Heart right ventricle (tissue), 16 donors: ENCODE data around the gene FOXN4. TPM values are rescaled to one million over a fixed set of nuclear protein-coding genes. Genes with fewer than 3 reads are reported as not detected.

Experiments used
- ATAC-seq, 8 donors: fragments of 200-7000 bp; cut with Tn5 transposase; one replicate each; pipeline ENCODE4 v1.9.1; 2020; ENCODE audit warnings: mild to moderate bottlenecking in 8 of 8, moderate library complexity in 8 of 8, moderate number of reproducible peaks in 1 of 8
- DNase-seq, 2 donors: peaks; one replicate each; pipeline ENCODE4 v3.0.0-alpha.2; 2020
- H3K27ac ChIP-seq, 10 donors: fragments of 200-600 bp; sonication (generic) in 2 of 10; one replicate each; pipeline versions ENCODE4 v1.5.0 to v1.8.0; 2020 to 2022; ENCODE audit warnings: mild to moderate bottlenecking in 3 of 10
- H3K27me3 ChIP-seq, 7 donors: fragments of 200-600 bp; one replicate each; pipeline ENCODE4 v1.8.0; 2021 to 2022; ENCODE audit warnings: mild to moderate bottlenecking in 2 of 7
- H3K36me3 ChIP-seq, 9 donors: fragments of 200-600 bp; sonication (generic) in 1 of 9; one replicate each; pipeline versions ENCODE4 v1.5.0 to v1.8.0; 2020 to 2022; ENCODE audit warnings: mild to moderate bottlenecking in 2 of 9
- H3K4me1 ChIP-seq, 9 donors: fragments of 200-600 bp; sonication (generic) in 1 of 9; one replicate each; pipeline versions ENCODE4 v1.5.0 to v1.8.0; 2020 to 2022; ENCODE audit warnings: mild to moderate bottlenecking in 4 of 9
- H3K4me3 ChIP-seq, 10 donors: fragments of 200-600 bp; sonication (generic) in 2 of 10; one replicate each; pipeline versions ENCODE4 v1.5.0 to v1.8.0; 2020 to 2022; ENCODE audit warnings: mild to moderate bottlenecking in 7 of 10, moderate library complexity in 2 of 10
- H3K9me3 ChIP-seq, 11 donors: fragments of 200-600 bp in 10 of 11; sonication (generic) in 2 of 11; one replicate each; pipeline versions ENCODE4 v1.5.0 to v1.8.0; 2013 to 2022; ENCODE audit warnings: mild to moderate bottlenecking in 2 of 11, control low read depth in 1 of 11, moderate library complexity in 1 of 11
- CTCF ChIP-seq, 9 donors: fragments of 200-600 bp; sonication (generic) in 2 of 9; IDR thresholded peaks; one replicate each; pipeline versions ENCODE4 v1.5.0 to v1.8.0; 2021 to 2022; ENCODE audit warnings: antibody characterized with exemption in 9 of 9, mild to moderate bottlenecking in 5 of 9, moderate library complexity in 1 of 9
- WGBS, 2 donors: extraction: QIAGEN DNeasy Blood & Tissue Kit; methylation state at CpG; one replicate each; pipeline ENCODE4 v1.1.7; 2013; ENCODE audit warnings: inconsistent platforms in 1 of 2; 5-methylcytosine and 5-hydroxymethylcytosine counted together
- intact Hi-C, 10 donors: fragments of 100-400 bp; cut with DNase I; formaldehyde crosslinking; loops; one replicate each; pipeline versions ENCODE4 v1.11.1 to v1.14.2; 2022
- polyA plus RNA-seq, 2 donors: library from polyadenylated mRNA; stranded (reverse); fragments of 200-250 nt; gene quantifications; one replicate each; pipeline ENCODE4 v1.2.3, GENCODE V29; 2013
- total RNA-seq, 10 donors: library from RNA; stranded (reverse); fragmentation: NEBNext Ultra II Directional in 3 of 10; extraction: Animal tissue kit (Norgen Biotek cat#: 25700) in 3 of 10; gene quantifications; one replicate each; pipeline versions ENCODE4 v1.2.1 to v1.2.4, GENCODE V29; 2021 to 2023
- donor health status: Arrhythmogenic right ventricular cardiomyopathy.
- donor health status: ischemic (EF 13 %, LVEDD 7.1; RV severe dilation, severe dysfunction).
- donor health status: healthy with polysubstance abuse.
- donor health status: DM: no; HTN: yes; CAD: no.
- donor health status: DM: no; HTN: no; CAD: no.
- donor health status: ischemic (EF 25% LVEDD 6.9; RV normal size, moderate dysfunction).
- donor health status: ischemic (EF 25% LVEDD 5.7; RV mildly dilated, moderate dysfunction).
- donor health status: healthy.
- donor health status: DM: yes; HTN: yes; CAD: no.
- donor health status: Ischemic cardiomyopathy.
- donor health status: ischemic (EF 35%, LVEDD 5.7; RV mildly dilated, moderate dysfunction).
- donor health status: nonischemic (EF 11% LVEDD 7.7; RV severe dilation, severe dysfunction).
- donor health status: DM: yes; HTN: yes; CAD: no.
- donor health status: PGD.
- donor health status: ischemic (EF 29% LVEDD 5.4; RV normal size, mild dysfunction).
- donor health status: nonischemic (EF 23%, LVEDD 6.1; RV moderate dilation, normal function).

FOXN4 gene
- total and polyA plus RNA-seq, 12 donors: 0.07 to 0.19 TPM; not detected in 10

GRCh38 chr12:109275173-109275572 is 33.9 kb downstream of the FOXN4 start:
- H3K27ac ChIP-seq: no peak overlapping the region
- 73 to 76% methylated on average over 4 of the region's 4 CpGs for WGBS, 2 donors
- intact Hi-C loops: no loop called here

GRCh38 chr12:109274381-109274780 is 34.7 kb downstream of the FOXN4 start:
- intact Hi-C loops: no loop called here
- Histone ChIP-seq H3K36me3 (peaks cover 0 to 12% (median 0%) of the 10 kb centered on the region in 9 donors), H3K4me1 (peaks cover 0 to 11% (median 5%) of the 10 kb centered on the region in 9 donors), H3K9me3 (peaks cover 0 to 6% (median 0%) of the 10 kb centered on the region in 11 donors), H3K4me3 (no peak overlapping the region), H3K27me3 (no peaks in the 10 kb centered on the region), H3K27ac (no peak overlapping the region)
- DNase-seq (no peak), ATAC-seq (no peak)
- TF ChIP-seq CTCF (IDR thresholded peaks at IDR 0.05): no peak
- WGBS, 2 donors: 63 to 84% methylated on average over 1 of the region's 1 CpG

More at GRCh38 chr12:109275173-109275572, 33.9 kb downstream of the FOXN4 start:
- ATAC-seq (no peak), DNase-seq (no peak)
- Histone ChIP-seq H3K4me3 (no peak overlapping the region), H3K4me1 (peaks cover 0 to 11% (median 5%) of the 10 kb centered on the region in 9 donors), H3K27me3 (no peaks in the 10 kb centered on the region), H3K36me3 (peaks cover 0 to 12% (median 0%) of the 10 kb centered on the region in 9 donors), H3K9me3 (peaks cover 0 to 5% (median 0%) of the 10 kb centered on the region in 11 donors)
- no peak for TF ChIP-seq CTCF (IDR thresholded peaks at IDR 0.05)

- intact Hi-C loops: no loop called here
These were observed 35.7 kb downstream of the FOXN4 start for GRCh38 chr12:109273354-109273753.

GRCh38 chr12:109271418-109271817 is 37.7 kb downstream of the FOXN4 start:
- Histone ChIP-seq H3K9me3 (peaks cover 0 to 6% (median 0%) of the 10 kb centered on the region in 11 donors), H3K27ac (no peak overlapping the region), H3K4me1 (no peaks in the 10 kb centered on the region), H3K4me3 (no peak overlapping the region), H3K36me3 (peaks cover 0 to 35% (median 13%) of the 10 kb centered on the region in 9 donors), H3K27me3 (no peaks in the 10 kb centered on the region)
- ATAC-seq (no peak), DNase-seq (no peak)
- TF ChIP-seq CTCF (IDR thresholded peaks at IDR 0.05): no peak
- 95 to 99% methylated on average over 3 of the region's 3 CpGs for WGBS, 2 donors
- intact Hi-C loops: no loop called here

More at GRCh38 chr12:109273354-109273753, 35.7 kb downstream of the FOXN4 start:
- no peak for TF ChIP-seq CTCF (IDR thresholded peaks at IDR 0.05)
- no peak overlapping the region for H3K27ac ChIP-seq
- no peaks in the 10 kb centered on the region for H3K27me3 ChIP-seq
- WGBS, 2 donors: 28 to 29% methylated on average over 16 of the region's 16 CpGs
- ATAC-seq (no peak), DNase-seq (no peak)
- peaks cover 0 to 6% (median 0%) of the 10 kb centered on the region in 11 donors for H3K9me3 ChIP-seq
- peaks cover 0 to 6% (median 3%) of the 10 kb centered on the region in 9 donors for H3K4me1 ChIP-seq
- peaks cover 0 to 16% (median 0%) of the 10 kb centered on the region in 9 donors for H3K36me3 ChIP-seq
- H3K4me3 ChIP-seq: no peak overlapping the region
